GM18870 (cell line): Measurements from ENCODE around the gene GRIN2A.
A peak's percentile ranks its signal among the peaks of the same experiment; 100 is the strongest.

Experiments
- ATAC-seq: cut with Tn5 transposase; IDR thresholded peaks from one replicate; pipeline ENCODE4 v1.9.1; 2021; ENCODE audit warnings: moderate library complexity; ENCODE audit not compliant: unreplicated experiment

Gene GRIN2A

GRCh38 chr16:10182222-10183053 lies at the start of gene GRIN2A:
GRIN2A (minus strand) TSS chr16:10182428; CDS start chr16:10180411, 2,017 bp downstream.
- ATAC-seq, result no peak

GRCh38 chr16:10231563-10231962 lies 49.3 kb upstream of the GRIN2A start:
- ATAC-seq, result no peak

GRCh38 chr16:10228779-10229178 lies 46.6 kb upstream of the GRIN2A start:
- ATAC-seq, result no peak

GRCh38 chr16:10226987-10227306 lies 44.7 kb upstream of the GRIN2A start:
- no peak for ATAC-seq

- ATAC-seq, result no peak
Measured at GRCh38 chr16:10226141-10226986, 44.1 kb upstream of the GRIN2A start.

GRCh38 chr16:10225653-10226052 lies 43.4 kb upstream of the GRIN2A start:
- no peak for ATAC-seq

- no peak for ATAC-seq
Measured at GRCh38 chr16:10224850-10225249, 42.6 kb upstream of the GRIN2A start.

- no peak for ATAC-seq
Measured at GRCh38 chr16:10220942-10221341, 38.7 kb upstream of the GRIN2A start.

- no peak for ATAC-seq
Measured at GRCh38 chr16:10219742-10220141, 37.5 kb upstream of the GRIN2A start.

- no peak for ATAC-seq
Measured at GRCh38 chr16:10218490-10219206, 36.4 kb upstream of the GRIN2A start.

GRCh38 chr16:10213748-10214147 lies 31.5 kb upstream of the GRIN2A start:
- no peak for ATAC-seq

GRCh38 chr16:10210944-10211343 lies 28.7 kb upstream of the GRIN2A start:
- no peak for ATAC-seq

- ATAC-seq, result no peak
Measured at GRCh38 chr16:10206865-10207264, 24.6 kb upstream of the GRIN2A start.

GRCh38 chr16:10206215-10206614 lies 24.0 kb upstream of the GRIN2A start:
- ATAC-seq, result peak; percentile 81

- peak; percentile 24 for ATAC-seq
Measured at GRCh38 chr16:10205688-10206087, 23.5 kb upstream of the GRIN2A start.

GRCh38 chr16:10202649-10203048 lies 20.4 kb upstream of the GRIN2A start:
- ATAC-seq, result no peak

GRCh38 chr16:10200637-10201586 lies 18.7 kb upstream of the GRIN2A start:
- no peak for ATAC-seq

- no peak for ATAC-seq
Measured at GRCh38 chr16:10196999-10197398, 14.8 kb upstream of the GRIN2A start.

- ATAC-seq, result no peak
Measured at GRCh38 chr16:10191096-10191495, 8.9 kb upstream of the GRIN2A start.

- ATAC-seq, result no peak
Measured at GRCh38 chr16:10189861-10190390, 7.7 kb upstream of the GRIN2A start.
